ENCODE data around the gene KIF1B. TPM values are rescaled to one million over a fixed set of nuclear protein-coding genes. Genes with fewer than 3 reads are reported as not detected.
A peak's percentile ranks its signal among the peaks of the same experiment; 100 is the strongest.
"Not testable (repeated sequence)": the region's sequence is repeated elsewhere in the genome, so short reads cannot be mapped to it uniquely, and the experiment has no call there.

KIF1B gene
- total RNA-seq, 3 donors from 2014 or later: 35.6 to 62.2 (median 48.0) TPM

DNA sequence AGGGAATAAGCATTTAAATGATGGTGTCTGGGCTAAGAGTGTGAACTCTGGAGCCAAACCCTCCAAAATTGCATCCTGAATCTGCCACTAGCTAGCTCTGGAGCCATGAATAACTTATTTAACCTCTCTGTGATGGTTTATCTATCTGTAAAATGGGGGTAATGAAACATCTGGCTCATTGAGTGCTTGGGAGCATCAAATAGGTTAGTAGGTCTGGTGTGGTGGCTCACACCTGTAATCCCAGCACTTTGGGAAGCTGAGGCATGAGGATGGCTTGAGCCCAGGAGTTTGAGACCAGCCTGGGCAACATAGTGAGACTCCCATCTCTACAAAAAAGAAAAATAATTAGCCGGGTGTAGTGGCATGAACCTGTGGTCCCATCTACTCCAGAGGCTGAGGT is 42.8 kb downstream of the KIF1B start:
- intact Hi-C loops (cut with DNase I, micrococcal nuclease): no loop called here
- TF ChIP-seq CTCF (IDR thresholded peaks at IDR 0.05): no peak
- DNase-seq: no peak
- no peak for ATAC-seq
- Histone ChIP-seq H3K9me3 (no peaks in the 10 kb centered on the region), H3K4me1 (ENCODE audit: low read depth) (peaks cover 23% of the 10 kb centered on the region), H3K4me3 (no peak overlapping the region), H3K36me3 (ENCODE audit: low read depth) (no peaks in the 10 kb centered on the region)

GRCh38 chr1:10253755-10254154 is 43.4 kb downstream of the KIF1B start:
- Histone ChIP-seq H3K9me3 (no peaks in the 10 kb centered on the region), H3K4me1 (ENCODE audit: low read depth) (peaks cover 26% of the 10 kb centered on the region), H3K36me3 (ENCODE audit: low read depth) (no peaks in the 10 kb centered on the region), H3K4me3 (no peak overlapping the region)
- no peak for TF ChIP-seq CTCF (IDR thresholded peaks at IDR 0.05)
- ATAC-seq: peak; percentile 72
- peak in 1 of 3 donors; percentile 26 for DNase-seq
- intact Hi-C loops (cut with DNase I, micrococcal nuclease): no loop called here

DNA sequence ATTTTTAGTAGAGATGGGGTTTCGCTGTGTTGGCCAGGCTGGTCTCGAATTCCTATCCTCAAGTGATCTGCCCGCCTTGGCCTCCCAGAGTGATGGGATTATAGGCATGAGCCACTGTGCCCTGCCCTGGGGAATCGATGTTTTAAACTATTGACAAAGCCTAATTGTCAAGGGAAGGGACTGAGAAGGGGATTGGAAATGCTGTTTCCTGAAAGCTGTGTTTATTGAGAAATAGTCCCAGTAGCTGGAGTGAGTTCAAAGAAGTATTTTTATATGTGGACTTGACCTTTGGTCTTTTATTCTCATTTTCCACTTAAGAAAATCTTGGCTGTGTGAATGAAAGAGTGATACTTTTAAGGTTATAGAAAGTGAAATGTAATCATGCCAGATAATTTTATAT is 47.5 kb downstream of the KIF1B start:
- TF ChIP-seq CTCF (IDR thresholded peaks at IDR 0.05): no peak
- Histone ChIP-seq H3K36me3 (ENCODE audit: low read depth) (no peaks in the 10 kb centered on the region), H3K4me3 (no peak overlapping the region), H3K4me1 (ENCODE audit: low read depth) (peaks cover 14% of the 10 kb centered on the region), H3K9me3 (no peaks in the 10 kb centered on the region)
- peak; percentile 78 for ATAC-seq
- peak in 2 of 3 donors; percentile 27 to 44 for DNase-seq
- intact Hi-C loops (cut with DNase I, micrococcal nuclease): no loop called here

GRCh38 chr1:10259547-10259946 is 49.2 kb downstream of the KIF1B start:
- not testable (repeated sequence) for DNase-seq; H3K36me3 ChIP-seq (ENCODE audit: low read depth)

DNA sequence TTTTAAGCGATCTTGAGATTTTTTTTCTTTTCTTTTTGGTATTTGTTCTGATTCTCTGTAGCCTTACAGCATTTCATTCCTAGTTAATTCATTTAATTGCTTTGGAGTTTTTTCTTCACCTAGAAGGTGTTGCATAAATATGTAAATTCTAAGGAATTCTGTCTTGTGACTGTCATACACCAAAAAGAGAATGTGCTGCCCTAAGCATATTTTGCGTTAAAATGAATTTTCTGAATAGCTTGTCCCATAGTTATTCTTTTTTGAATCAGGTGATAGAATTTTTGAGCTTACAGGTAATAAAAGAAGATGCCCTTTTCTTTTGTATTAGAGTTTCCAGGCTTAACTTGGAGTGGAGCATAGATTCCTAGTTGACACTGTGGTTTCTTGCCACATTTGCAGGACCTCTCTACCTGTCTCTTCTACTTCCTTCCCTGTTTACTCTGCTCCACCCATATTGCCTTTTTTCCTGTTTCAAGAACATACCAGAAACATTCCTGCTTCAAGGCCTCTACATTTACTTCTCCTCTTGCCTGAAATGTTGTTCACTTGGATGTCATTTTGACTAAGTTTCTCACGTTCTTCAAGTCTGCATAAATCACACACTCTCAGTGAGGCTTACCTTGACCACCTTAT is 53.2 kb downstream of the KIF1B start:
- no peak overlapping the region for H3K4me3 ChIP-seq
- ATAC-seq (peak; percentile 84), DNase-seq (peak in 1 of 3 donors; percentile 30)

More at GRCh38 chr1:10259547-10259946, 49.2 kb downstream of the KIF1B start:
- ATAC-seq; H3K9me3 ChIP-seq; intact Hi-C loops (cut with DNase I, micrococcal nuclease); H3K4me3 ChIP-seq: not testable (repeated sequence)
- peaks cover 11% of the 10 kb centered on the region for H3K4me1 ChIP-seq (ENCODE audit: low read depth)

More for the DNA sequence above, 53.2 kb downstream of the KIF1B start:
- intact Hi-C loops (cut with DNase I, micrococcal nuclease): no loop called here
- Histone ChIP-seq H3K36me3 (ENCODE audit: low read depth) (no peaks in the 10 kb centered on the region), H3K9me3 (no peaks in the 10 kb centered on the region), H3K4me1 (ENCODE audit: low read depth) (peaks cover 5% of the 10 kb centered on the region)
- no peak for TF ChIP-seq CTCF (IDR thresholded peaks at IDR 0.05)

All from mucosa of descending colon (tissue), 3 donors.